ENCODE measurements around the gene HRCT1.

DNA sequence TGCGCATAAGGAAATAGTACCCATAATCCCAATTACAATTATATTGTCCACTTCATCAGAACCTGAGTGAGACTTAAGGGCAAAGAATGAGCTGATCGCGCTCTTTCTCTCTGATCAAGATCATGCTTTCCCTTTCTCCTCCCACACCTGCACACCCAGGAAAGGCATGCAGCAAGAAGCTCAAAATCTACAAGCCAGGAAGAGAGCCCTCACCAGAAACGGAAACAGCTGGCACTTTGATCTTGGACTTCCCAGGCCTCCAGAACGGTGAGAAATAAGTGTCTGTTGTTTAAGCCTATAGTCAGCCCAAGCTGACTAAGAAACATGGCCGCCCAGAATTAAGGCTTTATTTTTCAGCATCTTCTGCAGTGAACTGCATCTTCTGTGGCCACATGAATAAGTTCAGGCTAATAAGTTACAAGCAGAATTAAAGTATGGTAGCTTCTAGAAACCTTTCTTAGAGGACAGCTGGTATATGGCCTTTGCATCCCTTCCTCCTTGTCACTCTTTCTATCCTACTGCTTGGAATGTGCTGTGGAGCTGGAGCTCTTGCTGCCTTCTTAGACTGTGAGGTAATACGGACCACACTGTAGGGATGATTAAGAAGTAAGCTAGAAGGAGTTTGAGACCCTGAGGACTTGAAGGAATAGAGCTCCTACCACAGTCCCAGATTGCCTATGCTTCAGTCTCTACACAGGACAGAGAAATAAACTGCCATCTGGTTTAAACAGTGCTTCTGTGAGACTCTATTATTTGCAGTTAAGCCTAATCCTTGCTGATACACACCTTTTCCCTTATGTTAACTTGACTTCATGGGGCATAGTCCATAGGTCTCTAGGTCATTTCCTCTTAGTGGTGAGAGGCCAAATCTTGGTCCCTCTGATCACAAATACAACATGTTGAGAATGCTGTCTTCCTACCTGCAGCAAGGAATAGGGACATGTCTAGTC lies 34.7 kb downstream of the HRCT1 start:
- TF ChIP-seq POLR2A (IDR thresholded peaks at IDR 0.05; ENCODE audit: low read depth, low read length): no peak
- TF ChIP-seq, protein P1, sequence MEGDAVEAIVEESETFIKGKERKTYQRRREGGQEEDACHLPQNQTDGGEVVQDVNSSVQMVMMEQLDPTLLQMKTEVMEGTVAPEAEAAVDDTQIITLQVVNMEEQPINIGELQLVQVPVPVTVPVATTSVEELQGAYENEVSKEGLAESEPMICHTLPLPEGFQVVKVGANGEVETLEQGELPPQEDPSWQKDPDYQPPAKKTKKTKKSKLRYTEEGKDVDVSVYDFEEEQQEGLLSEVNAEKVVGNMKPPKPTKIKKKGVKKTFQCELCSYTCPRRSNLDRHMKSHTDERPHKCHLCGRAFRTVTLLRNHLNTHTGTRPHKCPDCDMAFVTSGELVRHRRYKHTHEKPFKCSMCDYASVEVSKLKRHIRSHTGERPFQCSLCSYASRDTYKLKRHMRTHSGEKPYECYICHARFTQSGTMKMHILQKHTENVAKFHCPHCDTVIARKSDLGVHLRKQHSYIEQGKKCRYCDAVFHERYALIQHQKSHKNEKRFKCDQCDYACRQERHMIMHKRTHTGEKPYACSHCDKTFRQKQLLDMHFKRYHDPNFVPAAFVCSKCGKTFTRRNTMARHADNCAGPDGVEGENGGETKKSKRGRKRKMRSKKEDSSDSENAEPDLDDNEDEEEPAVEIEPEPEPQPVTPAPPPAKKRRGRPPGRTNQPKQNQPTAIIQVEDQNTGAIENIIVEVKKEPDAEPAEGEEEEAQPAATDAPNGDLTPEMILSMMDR (IDR thresholded peaks at IDR 0.05; ENCODE audit: extremely low read depth in 1 of 2, insufficient read depth in 1 of 2, low read depth in 1 of 2, low read length in 2 of 2): no peak
- TF ChIP-seq, protein P2, sequence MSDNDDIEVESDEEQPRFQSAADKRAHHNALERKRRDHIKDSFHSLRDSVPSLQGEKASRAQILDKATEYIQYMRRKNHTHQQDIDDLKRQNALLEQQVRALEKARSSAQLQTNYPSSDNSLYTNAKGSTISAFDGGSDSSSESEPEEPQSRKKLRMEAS (IDR thresholded peaks at IDR 0.05; ENCODE audit: insufficient read depth, insufficient read length): no peak
